Activated CD4-positive, alpha-beta memory T cell treated with anti-CD3 and anti-CD28 coated beads, Interleukin-2, amount 10 ng/mL, durations not matched to agents 7 days and 5 days (primary cell): Measurements from ENCODE around the gene OSCAR. TPM values are rescaled to one million over a fixed set of nuclear protein-coding genes. Genes with fewer than 3 reads are reported as not detected.
"Not testable (repeated sequence)": the region's sequence is repeated elsewhere in the genome, so short reads cannot be mapped to it uniquely, and the experiment has no call there.

Experiments
- CTCF ChIA-PET: fragments of 350-600 bp; sonication (Branson Sonifier 250); formaldehyde crosslinking; loops from one replicate; lab custom pipeline; 2021; ENCODE audit warnings: antibody characterized with exemption, inconsistent platforms; lab: Charles Lee
- POLR2A ChIA-PET: fragments of 350-600 bp; sonication (Branson Sonifier 250); formaldehyde crosslinking; loops from one replicate; lab custom pipeline; 2021; ENCODE audit warnings: antibody characterized with exemption; lab: Charles Lee
- DNase-seq: peaks from one replicate; pipeline ENCODE4 v3.0.0-alpha.2; 2020
- H3K27ac Mint-ChIP-seq: one replicate; pipeline ENCODE4 v1.8.0; 2021; ENCODE audit warnings: mild to moderate bottlenecking, mixed read lengths
- H3K27me3 Mint-ChIP-seq: one replicate; pipeline ENCODE4 v1.8.0; 2021; ENCODE audit warnings: mixed read lengths
- H3K36me3 Mint-ChIP-seq: one replicate; pipeline ENCODE4 v1.8.0; 2021; ENCODE audit warnings: low read depth, mixed read lengths
- H3K4me1 Mint-ChIP-seq: one replicate; pipeline ENCODE4 v1.8.0; 2021; ENCODE audit warnings: mixed read lengths
- H3K4me3 Mint-ChIP-seq: one replicate; pipeline ENCODE4 v1.8.0; 2021; ENCODE audit warnings: mild to moderate bottlenecking, mixed read lengths
- H3K9me3 Mint-ChIP-seq: one replicate; pipeline ENCODE4 v1.8.0; 2021; ENCODE audit warnings: mixed read lengths
- total RNA-seq, 2 experiments: library from RNA; stranded (reverse); gene quantifications; one replicate each; pipeline ENCODE4 v1.2.3, GENCODE V29; 2021

Gene OSCAR
- total RNA-seq, 2 experiments from 2014 or later, result 0.40 TPM; not detected in 1

GRCh38 chr19:54099190-54099902, 1.3 kb downstream of the OSCAR start:
- CTCF ChIA-PET, result interaction anchor here (0.7 kb wide), 1 partner anchor 152 kb away, joined by 3 read pairs; no protein-coding TSS in a partner anchor
- no peak for DNase-seq
- H3K27me3 Mint-ChIP-seq, result peaks cover 8% of the 10 kb centered on the region
- peaks cover 3% of the 10 kb centered on the region for H3K36me3 Mint-ChIP-seq
- H3K4me3 Mint-ChIP-seq, result no peak overlapping the region
- H3K27ac Mint-ChIP-seq, result no peak overlapping the region
- no peaks in the 10 kb centered on the region for H3K9me3 Mint-ChIP-seq
- POLR2A ChIA-PET, result interaction anchor here (1.1 kb wide), 1 partner anchor 16 kb away, joined by 5 read pairs; the partner anchor contains the start of genes PRPF31 and TFPT
- peaks cover 28% of the 10 kb centered on the region for H3K4me1 Mint-ChIP-seq

- Mint-ChIP-seq H3K36me3 (peaks cover 3% of the 10 kb centered on the region), H3K4me1 (peaks cover 16% of the 10 kb centered on the region), H3K9me3 (peaks cover 4% of the 10 kb centered on the region), H3K27ac (peak overlapping the region; percentile 11), H3K4me3 (peak overlapping the region; percentile 53), H3K27me3 (peaks cover 15% of the 10 kb centered on the region)
- ChIA-PET POLR2A (interaction anchor here (0.7 to 2.3 kb wide), 3 partner anchors 16 to 40 kb away, joined by 3 to 11 read pairs (median 6); partner anchors contain the start of genes CNOT3, PRPF31 and TFPT), CTCF (interaction anchor here (0.7 to 1.5 kb wide), 5 partner anchors 18 to 114 kb away, joined by 3 to 4 read pairs (median 3); partner anchors contain the start of genes LENG1, PRPF31 and TFPT)
- no peak for DNase-seq
These were observed 3.9 kb downstream of the OSCAR start for GRCh38 chr19:54096617-54097106.

- POLR2A ChIA-PET, result interaction anchor here (0.7 to 2.3 kb wide), 3 partner anchors 17 to 41 kb away, joined by 3 to 11 read pairs (median 6); partner anchors contain the start of genes CNOT3, PRPF31 and TFPT
- Mint-ChIP-seq H3K4me1 (peaks cover 15% of the 10 kb centered on the region), H3K27me3 (peaks cover 15% of the 10 kb centered on the region), H3K4me3 (peak overlapping the region; percentile 67)
- not testable (repeated sequence) for H3K9me3 Mint-ChIP-seq, H3K27ac Mint-ChIP-seq, H3K36me3 Mint-ChIP-seq
- CTCF ChIA-PET, result interaction anchor here (0.6 to 1.5 kb wide), 4 partner anchors 8 to 72 kb away, joined by 3 to 6 read pairs (median 4); partner anchors contain the start of genes PRPF31 and TFPT
- DNase-seq, result peak; percentile 54
These were observed 4.6 kb downstream of the OSCAR start for GRCh38 chr19:54095859-54096616.

- ChIA-PET CTCF (interaction anchor here (0.6 to 1.5 kb wide), 3 partner anchors 9 to 72 kb away, joined by 3 to 6 read pairs (median 4); partner anchors contain the start of genes PRPF31 and TFPT), POLR2A (interaction anchor here (1.5 to 2.3 kb wide), 3 partner anchors 20 to 42 kb away, joined by 4 to 11 read pairs (median 6); partner anchors contain the start of genes CNOT3, PRPF31 and TFPT)
- Mint-ChIP-seq H3K4me1 (peaks cover 15% of the 10 kb centered on the region), H3K36me3 (peaks cover 3% of the 10 kb centered on the region), H3K4me3 (no peak overlapping the region), H3K9me3 (peaks cover 4% of the 10 kb centered on the region), H3K27me3 (peaks cover 15% of the 10 kb centered on the region), H3K27ac (no peak overlapping the region)
- no peak for DNase-seq
These were observed 5.3 kb downstream of the OSCAR start for GRCh38 chr19:54095136-54095858.

GRCh38 chr19:54094426-54095000, 6.1 kb downstream of the OSCAR start:
- H3K27me3 Mint-ChIP-seq, result peaks cover 15% of the 10 kb centered on the region

GRCh38 chr19:54084410-54084809, 16.2 kb downstream of the OSCAR start:
- H3K4me1 Mint-ChIP-seq, result no peaks in the 10 kb centered on the region
- no peak for DNase-seq
- no peaks in the 10 kb centered on the region for H3K27me3 Mint-ChIP-seq
- ChIA-PET CTCF (no interaction called here), POLR2A (no interaction called here)
- peaks cover 7% of the 10 kb centered on the region for H3K9me3 Mint-ChIP-seq
- H3K27ac Mint-ChIP-seq, result no peak overlapping the region
- no peaks in the 10 kb centered on the region for H3K36me3 Mint-ChIP-seq
- H3K4me3 Mint-ChIP-seq, result no peak overlapping the region

More at GRCh38 chr19:54094426-54095000, 6.1 kb downstream of the OSCAR start:
- CTCF ChIA-PET, result interaction anchor here (1.3 kb wide), 1 partner anchor 9 kb away, joined by 6 read pairs; no protein-coding TSS in a partner anchor
- Mint-ChIP-seq H3K27ac (no peak overlapping the region), H3K36me3 (peaks cover 3% of the 10 kb centered on the region), H3K9me3 (peaks cover 4% of the 10 kb centered on the region), H3K4me1 (peaks cover 15% of the 10 kb centered on the region), H3K4me3 (no peak overlapping the region)
- DNase-seq, result no peak
- POLR2A ChIA-PET, result interaction anchor here (1.5 to 2.3 kb wide), 2 partner anchors 20 to 43 kb away, joined by 4 to 6 read pairs; partner anchors contain the start of genes CNOT3 and TFPT

GRCh38 chr19:54081032-54081431, 19.6 kb downstream of the OSCAR start, which contains the start of gene TARM1:
TARM1 (minus strand) TSS chr19:54081365; CDS start chr19:54081340, 25 bp downstream.
- Mint-ChIP-seq H3K36me3 (no peaks in the 10 kb centered on the region), H3K27ac (no peak within 1 kb of the TSS), H3K9me3 (peaks cover 7% of the 10 kb centered on the region), H3K27me3 (no peaks in the 10 kb centered on the region), H3K4me1 (no peaks in the 10 kb centered on the region), H3K4me3 (no peak within 1 kb of the TSS)
- no peak for DNase-seq
- CTCF ChIA-PET, result no interaction called here
- POLR2A ChIA-PET, result no interaction called here

- H3K4me1 Mint-ChIP-seq, result no peaks in the 10 kb centered on the region
- ChIA-PET POLR2A (no interaction called here), CTCF (no interaction called here)
- no peak for DNase-seq
- H3K9me3 Mint-ChIP-seq, result peaks cover 3% of the 10 kb centered on the region
- H3K27me3 Mint-ChIP-seq, result no peaks in the 10 kb centered on the region
- H3K36me3 Mint-ChIP-seq, result no peaks in the 10 kb centered on the region
- H3K27ac Mint-ChIP-seq, result no peak overlapping the region
- H3K4me3 Mint-ChIP-seq, result no peak overlapping the region
These were observed 23.3 kb downstream of the OSCAR start for GRCh38 chr19:54077334-54077733.

GRCh38 chr19:54074851-54075250, 25.8 kb downstream of the OSCAR start:
- ChIA-PET POLR2A (no interaction called here), CTCF (no interaction called here)
- Mint-ChIP-seq H3K36me3 (no peaks in the 10 kb centered on the region), H3K27me3 (no peaks in the 10 kb centered on the region), H3K4me3 (no peak overlapping the region), H3K4me1 (no peaks in the 10 kb centered on the region), H3K9me3 (no peaks in the 10 kb centered on the region), H3K27ac (no peak overlapping the region)
- DNase-seq, result no peak

- no peak for DNase-seq
- CTCF ChIA-PET, result no interaction called here
- no peak overlapping the region for H3K4me3 Mint-ChIP-seq
- POLR2A ChIA-PET, result no interaction called here
- H3K9me3 Mint-ChIP-seq, result no peaks in the 10 kb centered on the region
- no peaks in the 10 kb centered on the region for H3K27me3 Mint-ChIP-seq
- H3K27ac Mint-ChIP-seq, result no peak overlapping the region
- H3K36me3 Mint-ChIP-seq, result no peaks in the 10 kb centered on the region
- no peaks in the 10 kb centered on the region for H3K4me1 Mint-ChIP-seq
These were observed 26.8 kb downstream of the OSCAR start for GRCh38 chr19:54073829-54074228.

GRCh38 chr19:54069470-54069869, 31.1 kb downstream of the OSCAR start:
- DNase-seq, result no peak
- H3K36me3 Mint-ChIP-seq, result no peaks in the 10 kb centered on the region
- H3K4me3 Mint-ChIP-seq, result no peak overlapping the region
- POLR2A ChIA-PET, result no interaction called here
- peaks cover 4% of the 10 kb centered on the region for H3K27me3 Mint-ChIP-seq
- no peak overlapping the region for H3K27ac Mint-ChIP-seq
- CTCF ChIA-PET, result interaction anchor here (0.9 kb wide), 1 partner anchor 9 kb away, joined by 3 read pairs; no protein-coding TSS in a partner anchor
- no peaks in the 10 kb centered on the region for H3K9me3 Mint-ChIP-seq
- no peaks in the 10 kb centered on the region for H3K4me1 Mint-ChIP-seq
